H54 (cell line): Measurements from ENCODE around the gene ATE1.

Source experiments
- DNase-seq: peaks from one replicate; pipeline ENCODE4 v3.0.0; 2011; ENCODE audit warnings: low spot score, mixed read lengths; ENCODE audit not compliant: insufficient read length
- FAIRE-seq: peaks from 3 replicates; lab custom pipeline; 2011; peaks lifted over from hg19 to GRCh38; lab: Jason Lieb, UNC
- POLR2A ChIP-seq: IDR thresholded peaks from 2 replicates; pipeline ENCODE4 v1.6.1; 2011; ENCODE audit warnings: low read depth, mild to moderate bottlenecking, low read length

Gene ATE1

GRCh38 chr10:121819049-121819448, 108.8 kb downstream of the ATE1 start:
- no peak for FAIRE-seq
- no peak for DNase-seq
- TF ChIP-seq POLR2A: no peak

- DNase-seq (no peak), FAIRE-seq (no peak)
- no peak for TF ChIP-seq POLR2A
These were observed 109.2 kb downstream of the ATE1 start for GRCh38 chr10:121818599-121818998.

GRCh38 chr10:121816197-121816596, 111.6 kb downstream of the ATE1 start:
- no peak for FAIRE-seq
- no peak for TF ChIP-seq POLR2A
- DNase-seq: no peak

- no peak for DNase-seq
- FAIRE-seq: no peak
- no peak for TF ChIP-seq POLR2A
These were observed 114.0 kb downstream of the ATE1 start for GRCh38 chr10:121813857-121814256.

GRCh38 chr10:121813211-121813815, 114.5 kb downstream of the ATE1 start:
- TF ChIP-seq POLR2A: no peak
- DNase-seq: no peak
- no peak for FAIRE-seq

- TF ChIP-seq POLR2A: no peak
- DNase-seq (no peak), FAIRE-seq (no peak)
These were observed 115.8 kb downstream of the ATE1 start for GRCh38 chr10:121812031-121812430.

GRCh38 chr10:121811386-121811785, 116.4 kb downstream of the ATE1 start:
- no peak for TF ChIP-seq POLR2A
- FAIRE-seq: no peak
- DNase-seq: no peak

GRCh38 chr10:121808835-121809234, 119.0 kb downstream of the ATE1 start:
- no peak for TF ChIP-seq POLR2A
- DNase-seq (no peak), FAIRE-seq (no peak)

GRCh38 chr10:121804460-121804859, 123.4 kb downstream of the ATE1 start:
- no peak for TF ChIP-seq POLR2A
- FAIRE-seq (no peak), DNase-seq (no peak)

- no peak for TF ChIP-seq POLR2A
- DNase-seq: no peak
- no peak for FAIRE-seq
These were observed 124.2 kb downstream of the ATE1 start for GRCh38 chr10:121803611-121804010.

- DNase-seq (no peak), FAIRE-seq (no peak)
- TF ChIP-seq POLR2A: no peak
These were observed 127.0 kb downstream of the ATE1 start for GRCh38 chr10:121800831-121801230.

GRCh38 chr10:121800146-121800545, 127.7 kb downstream of the ATE1 start:
- FAIRE-seq (no peak), DNase-seq (no peak)
- no peak for TF ChIP-seq POLR2A

- no peak for DNase-seq
- no peak for TF ChIP-seq POLR2A
- no peak for FAIRE-seq
These were observed 130.3 kb downstream of the ATE1 start for GRCh38 chr10:121797490-121797889.

GRCh38 chr10:121796342-121796741, 131.5 kb downstream of the ATE1 start:
- no peak for FAIRE-seq
- no peak for TF ChIP-seq POLR2A
- no peak for DNase-seq

- FAIRE-seq: no peak
These were observed 135.6 kb downstream of the ATE1 start for GRCh38 chr10:121792198-121792597.

More at GRCh38 chr10:121792198-121792597, 135.6 kb downstream of the ATE1 start:
- DNase-seq: no peak
- no peak for TF ChIP-seq POLR2A
